ENCODE measurements around the gene OR5D14. TPM values are rescaled to one million over a fixed set of nuclear protein-coding genes. Genes with fewer than 3 reads are reported as not detected.

The OR5D14 gene
- not detected in 2 replicates for total RNA-seq

GRCh38 chr11:55795256-55795655 is at the start of gene OR5D14:
Gene OR5D14, plus strand, starts transcription at chr11:55795556. Its CDS starts 0 bp downstream, at chr11:55795556.

GRCh38 chr11:55773138-55773537 is 22.2 kb upstream of the OR5D14 start, which contains the start of gene OR5D13:
Gene OR5D13, plus strand, starts transcription at chr11:55773438. Its CDS starts 0 bp downstream, at chr11:55773438.

GRCh38 chr11:55811067-55811466 is 15.7 kb downstream of the OR5D14 start, which contains the start of gene OR5L1:
Gene OR5L1, plus strand, starts transcription at chr11:55811367. Its CDS starts 100 bp downstream, at chr11:55811467.

GRCh38 chr11:55819330-55819729 is 24.0 kb downstream of the OR5D14 start, which contains the start of gene OR5D18:
Gene OR5D18, plus strand, starts transcription at chr11:55819630. Its CDS starts 0 bp downstream, at chr11:55819630.

DNA sequence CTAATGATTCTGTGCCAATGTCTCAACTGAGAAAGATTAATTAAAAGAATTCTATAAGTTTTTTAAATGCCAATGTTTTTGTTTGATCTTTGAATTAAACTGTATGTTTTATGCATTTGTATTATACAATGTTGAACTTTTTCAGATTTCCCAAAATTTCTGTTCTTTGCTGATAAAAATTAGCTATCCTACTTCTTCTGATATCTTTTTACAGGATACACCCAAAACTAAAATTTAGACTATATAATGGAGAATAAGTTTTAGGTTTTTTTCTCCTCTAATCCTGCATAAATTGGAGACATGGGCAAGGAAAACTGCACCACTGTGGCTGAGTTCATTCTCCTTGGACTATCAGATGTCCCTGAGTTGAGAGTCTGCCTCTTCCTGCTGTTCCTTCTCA is 31.6 kb downstream of the OR5D14 start, which contains the start of gene OR5L2:
OR5L2 (plus strand) TSS at position 301 of the 400 bp plus-strand sequence; CDS start at position 301, 0 bp downstream.

DNA sequence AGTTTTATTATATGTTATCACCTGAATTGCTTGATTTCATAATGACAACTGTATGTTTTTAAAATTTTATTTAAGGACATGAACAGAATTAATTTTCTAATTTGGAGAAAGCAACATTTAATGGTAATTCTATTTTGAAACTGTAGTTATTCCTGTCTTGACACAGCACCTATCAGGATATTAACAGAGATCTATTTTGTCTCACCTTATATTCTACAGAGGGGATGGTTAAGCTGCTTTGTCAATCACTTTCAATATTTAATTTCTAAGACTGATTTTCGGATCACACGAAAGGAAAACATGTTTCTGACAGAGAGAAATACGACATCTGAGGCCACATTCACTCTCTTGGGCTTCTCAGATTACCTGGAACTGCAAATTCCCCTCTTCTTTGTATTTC is 43.1 kb downstream of the OR5D14 start, which contains the start of gene OR5D16:
OR5D16 (plus strand) TSS at position 301 of the 400 bp plus-strand sequence; CDS start at position 301, 0 bp downstream.

Other genes with a start within 250 kb of the OR5D14 start
- not detected in 2 replicates for gene OR4C15, start 241.1 kb upstream of the OR5D14 start, total RNA-seq
- gene OR4C16, start 223.4 kb upstream of the OR5D14 start, total RNA-seq: not detected in 2 replicates
- not detected in 2 replicates for gene OR4C11, start 187.9 kb upstream of the OR5D14 start, total RNA-seq
- not detected in 2 replicates for gene OR4P4, start 160.4 kb upstream of the OR5D14 start, total RNA-seq
- not detected in 2 replicates for gene OR4S2, start 147.2 kb upstream of the OR5D14 start, total RNA-seq
- gene OR4C6, start 133.4 kb upstream of the OR5D14 start, total RNA-seq: not detected in 2 replicates
- not detected in 2 replicates for gene OR5D13, start 22.1 kb upstream of the OR5D14 start, total RNA-seq
- gene OR5L1, start 15.8 kb downstream of the OR5D14 start, total RNA-seq: not detected in 2 replicates
- gene OR5D18, start 24.1 kb downstream of the OR5D14 start, total RNA-seq: not detected in 2 replicates
- not detected in 2 replicates for gene OR5L2, start 31.7 kb downstream of the OR5D14 start, total RNA-seq
- not detected in 2 replicates for gene OR5D16, start 43.2 kb downstream of the OR5D14 start, total RNA-seq
- not detected in 2 replicates for gene TRIM51, start 87.7 kb downstream of the OR5D14 start, total RNA-seq
- not detected in 2 replicates for gene OR5W2, start 119.0 kb downstream of the OR5D14 start, total RNA-seq
- gene OR5I1, start 140.8 kb downstream of the OR5D14 start, total RNA-seq: not detected in 2 replicates
- gene OR10AG1, start 174.4 kb downstream of the OR5D14 start, total RNA-seq: not detected in 2 replicates
- not detected in 2 replicates for gene OR5F1, start 199.1 kb downstream of the OR5D14 start, total RNA-seq
- not detected in 2 replicates for gene OR5AS1, start 232.1 kb downstream of the OR5D14 start, total RNA-seq